Naive B cell (primary cell): Measurements from ENCODE around the gene LYPD6. TPM values are rescaled to one million over a fixed set of nuclear protein-coding genes. Genes with fewer than 3 reads are reported as not detected.

Source experiments
- ATAC-seq, 2 donors: fragments of 150-1000 bp; cut with Tn5 transposase; 2 replicates each; pipeline ENCODE4 v1.10.0; 2021; ENCODE audit warnings: low read depth in 2 of 2, mild to moderate bottlenecking in 2 of 2, moderate library complexity in 2 of 2
- DNase-seq: peaks from one replicate; pipeline ENCODE4 v3.0.0; 2022
- H3K27ac Mint-ChIP-seq, 6 donors: one replicate each; pipeline ENCODE4 v1.8.0; 2020 to 2022; ENCODE audit warnings: mild to moderate bottlenecking in 6 of 6, mixed read lengths in 6 of 6, moderate library complexity in 5 of 6, inconsistent platforms in 2 of 6
- H3K27me3 Mint-ChIP-seq, 3 donors: one replicate each; pipeline ENCODE4 v1.8.0; 2021 to 2022; ENCODE audit warnings: mixed read lengths in 3 of 3, mild to moderate bottlenecking in 1 of 3
- H3K36me3 Mint-ChIP-seq, 2 donors: one replicate each; pipeline ENCODE4 v1.8.0; 2020 to 2022; ENCODE audit warnings: mixed read lengths in 2 of 2, inconsistent platforms in 1 of 2, mild to moderate bottlenecking in 1 of 2
- H3K4me1 Mint-ChIP-seq, 3 donors: one replicate each; pipeline ENCODE4 v1.8.0; 2020 to 2022; ENCODE audit warnings: mixed read lengths in 3 of 3, inconsistent platforms in 1 of 3, mild to moderate bottlenecking in 1 of 3, moderate library complexity in 1 of 3
- H3K4me3 Mint-ChIP-seq, 8 donors: one replicate each; pipeline ENCODE4 v1.8.0; 2020 to 2022; ENCODE audit warnings: mild to moderate bottlenecking in 8 of 8, mixed read lengths in 8 of 8, moderate library complexity in 8 of 8, inconsistent platforms in 2 of 8
- H3K9me3 Mint-ChIP-seq, 7 donors: one replicate each; pipeline ENCODE4 v1.8.0; 2020 to 2022; ENCODE audit warnings: mixed read lengths in 7 of 7, mild to moderate bottlenecking in 5 of 7, inconsistent platforms in 2 of 7, moderate library complexity in 1 of 7
- polyA plus RNA-seq, 6 donors: library from polyadenylated mRNA; unstranded; fragments of 300-500 nt; fragmentation: Illumina TruSeq; gene quantifications; one replicate each; pipeline ENCODE4 v1.2.3, GENCODE V29; 2021; ENCODE audit warnings: low read depth in 6 of 6

Gene LYPD6
- polyA plus RNA-seq, 6 donors from 2014 or later: not detected

- Mint-ChIP-seq H3K4me3 (no peak overlapping the region), H3K4me1 (no peaks in the 10 kb centered on the region), H3K27ac (no peak overlapping the region), H3K9me3 (peaks cover 0 to 4% (median 0%) of the 10 kb centered on the region in 7 donors), H3K36me3 (no peaks in the 10 kb centered on the region), H3K27me3 (peaks cover 1 to 17% (median 5%) of the 10 kb centered on the region in 3 donors)
- ATAC-seq (no peak), DNase-seq (no peak)
Observed at GRCh38 chr2:149422337-149422990, 92.1 kb downstream of the LYPD6 start.

GRCh38 chr2:149422991-149423338 lies 92.6 kb downstream of the LYPD6 start:
- Mint-ChIP-seq H3K27me3 (peaks cover 0 to 17% (median 5%) of the 10 kb centered on the region in 3 donors), H3K4me1 (no peaks in the 10 kb centered on the region), H3K27ac (no peak overlapping the region), H3K4me3 (no peak overlapping the region), H3K9me3 (peaks cover 0 to 4% (median 0%) of the 10 kb centered on the region in 7 donors), H3K36me3 (no peaks in the 10 kb centered on the region)
- no peak for DNase-seq
- ATAC-seq: no peak

- Mint-ChIP-seq H3K9me3 (peaks cover 0 to 10% (median 0%) of the 10 kb centered on the region in 7 donors), H3K4me1 (no peaks in the 10 kb centered on the region), H3K4me3 (no peak overlapping the region), H3K27me3 (peaks cover 0 to 17% (median 5%) of the 10 kb centered on the region in 3 donors), H3K36me3 (no peaks in the 10 kb centered on the region), H3K27ac (no peak overlapping the region)
- DNase-seq: no peak
- no peak for ATAC-seq
Observed at GRCh38 chr2:149423630-149424029, 93.2 kb downstream of the LYPD6 start.

- Mint-ChIP-seq H3K27me3 (peaks cover 0 to 17% (median 4%) of the 10 kb centered on the region in 3 donors), H3K27ac (no peak overlapping the region), H3K4me1 (no peaks in the 10 kb centered on the region), H3K4me3 (no peak overlapping the region), H3K36me3 (no peaks in the 10 kb centered on the region), H3K9me3 (peaks cover 0 to 18% (median 2%) of the 10 kb centered on the region in 7 donors)
- ATAC-seq (no peak), DNase-seq (no peak)
Observed at GRCh38 chr2:149427387-149427786, 97.0 kb downstream of the LYPD6 start.

- Mint-ChIP-seq H3K9me3 (peaks cover 0 to 18% (median 2%) of the 10 kb centered on the region in 7 donors), H3K4me1 (no peaks in the 10 kb centered on the region), H3K27ac (no peak overlapping the region), H3K27me3 (peaks cover 0 to 17% (median under 1%) of the 10 kb centered on the region in 3 donors), H3K36me3 (no peaks in the 10 kb centered on the region), H3K4me3 (no peak overlapping the region)
- no peak for DNase-seq
- ATAC-seq: no peak
Observed at GRCh38 chr2:149428783-149429182, 98.4 kb downstream of the LYPD6 start.

GRCh38 chr2:149430743-149431736 lies 100.7 kb downstream of the LYPD6 start:
- Mint-ChIP-seq H3K4me3 (no peak overlapping the region), H3K36me3 (no peaks in the 10 kb centered on the region), H3K4me1 (no peaks in the 10 kb centered on the region), H3K9me3 (peaks cover 0 to 18% (median 2%) of the 10 kb centered on the region in 7 donors), H3K27me3 (peaks cover 0 to 6% (median 3%) of the 10 kb centered on the region in 3 donors), H3K27ac (no peak overlapping the region)
- DNase-seq (no peak), ATAC-seq (no peak)

GRCh38 chr2:149438330-149438960 lies 108.1 kb downstream of the LYPD6 start:
- no peaks in the 10 kb centered on the region for H3K9me3 Mint-ChIP-seq
- no peak for DNase-seq
- no peaks in the 10 kb centered on the region for H3K36me3 Mint-ChIP-seq
- H3K4me1 Mint-ChIP-seq: peaks cover 0 to 5% (median 0%) of the 10 kb centered on the region in 3 donors
- H3K27ac Mint-ChIP-seq: no peak overlapping the region
- peaks cover 0 to 3% (median 0%) of the 10 kb centered on the region in 3 donors for H3K27me3 Mint-ChIP-seq
- no peak for ATAC-seq
- H3K4me3 Mint-ChIP-seq: no peak overlapping the region

GRCh38 chr2:149441255-149441654 lies 110.9 kb downstream of the LYPD6 start:
- no peak for ATAC-seq
- no peak for DNase-seq
- no peaks in the 10 kb centered on the region for H3K9me3 Mint-ChIP-seq
- no peaks in the 10 kb centered on the region for H3K36me3 Mint-ChIP-seq
- H3K27ac Mint-ChIP-seq: no peak overlapping the region
- peaks cover 0 to 5% (median 0%) of the 10 kb centered on the region in 3 donors for H3K4me1 Mint-ChIP-seq
- H3K4me3 Mint-ChIP-seq: no peak overlapping the region
- H3K27me3 Mint-ChIP-seq: no peaks in the 10 kb centered on the region

GRCh38 chr2:149442346-149442745 lies 112.0 kb downstream of the LYPD6 start:
- Mint-ChIP-seq H3K4me3 (no peak overlapping the region), H3K9me3 (peaks cover 0 to 2% (median 0%) of the 10 kb centered on the region in 7 donors), H3K27ac (no peak overlapping the region), H3K36me3 (no peaks in the 10 kb centered on the region), H3K4me1 (peaks cover 0 to 5% (median 0%) of the 10 kb centered on the region in 3 donors), H3K27me3 (peaks cover 0 to 4% (median 0%) of the 10 kb centered on the region in 3 donors)
- DNase-seq (no peak), ATAC-seq (no peak)

GRCh38 chr2:149443150-149443549 lies 112.8 kb downstream of the LYPD6 start:
- peaks cover 0 to 4% (median 0%) of the 10 kb centered on the region in 3 donors for H3K4me1 Mint-ChIP-seq

GRCh38 chr2:149446748-149447147 lies 116.4 kb downstream of the LYPD6 start:
- no peaks in the 10 kb centered on the region for H3K4me1 Mint-ChIP-seq
- DNase-seq: no peak
- no peak overlapping the region for H3K4me3 Mint-ChIP-seq

More at GRCh38 chr2:149443150-149443549, 112.8 kb downstream of the LYPD6 start:
- no peak overlapping the region for H3K4me3 Mint-ChIP-seq
- no peaks in the 10 kb centered on the region for H3K36me3 Mint-ChIP-seq
- peaks cover 0 to 2% (median 0%) of the 10 kb centered on the region in 7 donors for H3K9me3 Mint-ChIP-seq
- DNase-seq: no peak
- H3K27ac Mint-ChIP-seq: no peak overlapping the region
- ATAC-seq: no peak
- peaks cover 0 to 4% (median 0%) of the 10 kb centered on the region in 3 donors for H3K27me3 Mint-ChIP-seq

GRCh38 chr2:149448315-149448714 lies 117.9 kb downstream of the LYPD6 start:
- no peak for ATAC-seq
- H3K27ac Mint-ChIP-seq: no peak overlapping the region
- DNase-seq: no peak

More at GRCh38 chr2:149446748-149447147, 116.4 kb downstream of the LYPD6 start:
- H3K27ac Mint-ChIP-seq: no peak overlapping the region
- no peaks in the 10 kb centered on the region for H3K36me3 Mint-ChIP-seq
- no peak for ATAC-seq
- H3K27me3 Mint-ChIP-seq: peaks cover 0 to 4% (median 0%) of the 10 kb centered on the region in 3 donors
- H3K9me3 Mint-ChIP-seq: peaks cover 0 to 2% (median 0%) of the 10 kb centered on the region in 7 donors

GRCh38 chr2:149449017-149449416 lies 118.6 kb downstream of the LYPD6 start:
- Mint-ChIP-seq H3K4me3 (no peak overlapping the region), H3K9me3 (peaks cover 0 to 2% (median 0%) of the 10 kb centered on the region in 7 donors), H3K27me3 (peaks cover 0 to 4% (median 0%) of the 10 kb centered on the region in 3 donors), H3K36me3 (no peaks in the 10 kb centered on the region), H3K27ac (no peak overlapping the region), H3K4me1 (no peaks in the 10 kb centered on the region)
- no peak for DNase-seq
- no peak for ATAC-seq

More at GRCh38 chr2:149448315-149448714, 117.9 kb downstream of the LYPD6 start:
- no peaks in the 10 kb centered on the region for H3K36me3 Mint-ChIP-seq
- no peaks in the 10 kb centered on the region for H3K4me1 Mint-ChIP-seq
- peaks cover 0 to 4% (median 0%) of the 10 kb centered on the region in 3 donors for H3K27me3 Mint-ChIP-seq
- peaks cover 0 to 2% (median 0%) of the 10 kb centered on the region in 7 donors for H3K9me3 Mint-ChIP-seq
- no peak overlapping the region for H3K4me3 Mint-ChIP-seq
